Activated gamma-delta T cell treated with anti-CD3 and anti-CD28 coated beads, Interleukin-2, amount 50 U/mL, for 16 hours (primary cell): ENCODE data around the gene OXTR.

ENCODE experiments used
- DNase-seq: peaks from one replicate; pipeline ENCODE4 v3.0.0-alpha.2; 2020; ENCODE audit warnings: low read depth

The OXTR gene

DNA sequence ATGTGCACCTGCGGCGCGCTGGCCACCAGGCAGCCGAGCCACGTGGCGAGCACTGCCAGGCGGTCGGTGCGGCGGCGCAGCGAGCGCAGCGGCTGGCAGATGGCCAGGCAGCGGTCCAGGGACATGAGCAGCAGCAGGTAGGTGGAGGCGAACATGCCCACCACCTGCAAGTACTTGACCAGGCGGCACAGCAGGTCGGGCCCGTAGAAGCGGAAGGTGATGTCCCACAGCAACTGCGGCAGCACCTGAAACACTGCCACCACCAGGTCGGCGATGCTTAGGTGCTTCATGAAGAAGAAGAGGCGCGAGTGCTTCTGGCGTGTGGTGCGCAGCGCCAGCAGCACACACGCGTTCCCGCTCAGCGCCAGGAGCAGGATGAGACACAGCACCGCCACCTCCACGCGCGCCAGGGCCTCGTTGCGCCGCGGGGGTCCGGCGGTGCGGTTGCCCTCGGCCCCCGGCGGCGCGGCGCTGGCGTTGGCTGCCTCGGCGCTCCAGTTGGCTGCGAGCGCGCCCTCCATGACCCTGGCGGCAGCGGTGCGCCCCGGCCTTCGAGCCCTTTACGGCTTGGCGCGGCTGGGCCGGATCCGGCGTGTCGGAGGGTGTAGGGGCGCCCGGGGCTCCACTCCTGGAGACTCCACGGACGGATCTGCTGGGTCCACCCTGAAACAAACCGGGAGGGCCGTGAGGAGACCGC is 1.6 kb downstream of the OXTR start:
- DNase-seq: no peak

DNA sequence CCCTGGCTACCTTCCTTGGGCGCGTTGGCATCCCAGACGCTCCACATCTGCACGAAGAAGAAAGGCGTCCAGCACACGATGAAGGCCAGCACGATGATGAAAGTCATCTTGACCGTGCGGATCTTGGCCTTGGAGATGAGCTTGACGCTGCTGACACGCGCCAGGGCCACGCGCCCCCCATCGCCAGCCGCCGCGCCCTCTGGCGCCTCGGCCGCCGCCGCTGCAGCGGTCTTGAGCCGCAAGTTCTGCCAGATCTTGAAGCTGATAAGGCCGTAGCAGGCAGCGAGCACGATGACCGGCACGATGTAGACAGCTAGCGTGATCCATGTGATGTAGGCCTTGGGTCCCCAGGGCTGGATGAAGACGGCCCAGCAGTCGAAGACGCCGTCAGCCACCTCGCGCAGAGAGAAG is 2.2 kb downstream of the OXTR start:
- no peak for DNase-seq

DNA sequence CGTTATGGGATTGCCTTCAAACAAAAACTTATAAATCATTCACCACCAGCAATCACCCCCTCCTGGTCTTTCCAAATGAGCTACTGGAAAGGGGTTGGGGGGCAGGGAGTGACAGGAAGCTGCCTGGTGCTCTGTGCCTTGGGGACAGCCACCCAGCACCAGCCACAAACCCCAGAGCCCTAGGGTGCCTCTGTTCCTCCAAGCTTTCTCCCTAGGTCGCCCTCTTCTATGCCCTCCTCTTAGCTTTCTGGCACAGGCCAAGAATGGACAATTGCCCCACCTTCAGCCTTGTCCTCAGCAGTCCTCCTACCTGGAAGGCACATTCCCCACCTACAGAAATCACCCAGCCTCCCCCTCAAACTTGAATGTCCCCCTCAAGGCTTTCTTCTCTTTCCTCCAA is 3.3 kb downstream of the OXTR start:
- no peak for DNase-seq

DNA sequence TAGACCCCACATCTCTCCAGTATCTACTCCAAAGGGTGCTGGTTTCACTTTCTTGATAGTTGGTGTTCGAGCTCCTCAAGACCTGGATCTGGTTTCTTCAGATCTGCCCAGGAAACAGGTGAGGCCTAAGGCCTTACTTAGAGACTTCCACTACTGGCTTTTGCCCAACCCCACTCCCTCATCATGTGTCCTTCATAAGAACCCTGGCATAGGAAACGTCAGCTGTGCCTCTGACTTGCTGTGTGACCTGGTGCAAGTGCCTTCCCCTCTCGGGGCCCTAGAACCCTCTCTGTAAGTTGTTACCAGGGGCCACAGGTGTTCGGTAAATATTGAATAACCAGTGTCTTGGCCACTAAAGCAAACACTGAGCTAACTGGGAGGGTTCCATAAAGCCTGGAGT is 3.9 kb downstream of the OXTR start:
- no peak for DNase-seq

DNA sequence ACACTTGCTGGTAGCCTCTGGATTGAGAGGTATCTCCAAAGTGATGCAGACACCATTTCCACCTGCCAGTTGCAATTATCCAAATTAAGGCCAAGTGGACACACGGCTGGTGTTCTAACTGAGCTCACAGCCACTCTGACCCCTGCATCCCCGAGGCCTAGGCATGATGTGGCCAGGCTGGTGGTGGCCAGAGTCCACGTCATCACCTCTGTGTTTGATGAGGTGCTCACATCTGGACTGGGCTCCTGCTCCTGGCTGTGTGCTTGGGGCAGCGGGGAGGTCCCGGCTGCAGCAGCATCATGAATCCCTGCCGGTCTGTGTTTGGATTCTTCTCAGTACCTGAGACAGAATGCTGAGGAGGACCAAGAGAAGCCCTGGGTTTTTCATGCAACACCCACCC is 4.9 kb downstream of the OXTR start:
- DNase-seq: no peak

DNA sequence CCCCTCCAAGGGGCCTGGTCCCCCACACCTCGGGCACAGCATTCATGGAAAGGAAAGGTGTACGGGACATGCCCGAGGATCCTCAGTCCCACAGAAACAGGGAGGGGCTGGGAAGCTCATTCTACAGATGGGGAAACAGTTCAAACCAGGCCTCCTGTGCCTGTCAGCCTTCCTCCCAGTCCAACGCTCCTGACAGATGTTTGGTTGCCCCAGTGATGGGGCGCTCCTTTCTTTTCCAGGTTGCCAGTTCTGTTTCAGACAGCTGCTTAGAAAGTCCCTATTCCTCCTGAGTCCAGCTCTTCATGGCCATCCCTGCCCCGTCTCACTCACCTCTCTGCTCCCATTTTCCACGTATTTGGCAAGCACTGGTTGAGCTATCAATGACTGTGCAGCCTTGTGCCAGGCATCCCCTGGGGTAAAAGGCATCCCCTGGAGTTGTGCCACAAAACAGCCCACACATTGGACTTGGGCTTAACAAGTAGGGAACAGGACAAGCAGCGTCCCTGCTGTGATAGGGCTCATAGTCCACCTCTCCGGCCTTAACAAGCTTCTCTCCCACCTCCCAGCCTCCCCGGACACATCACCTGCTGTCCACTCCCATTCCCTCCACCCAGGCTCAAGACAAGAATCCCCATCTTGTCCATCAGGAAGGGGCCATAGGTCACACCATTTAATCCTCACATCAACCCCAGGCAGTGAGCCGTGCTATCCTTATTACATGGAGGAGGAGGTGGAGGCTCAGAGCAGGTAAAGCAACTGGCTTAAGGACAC is 6.6 kb downstream of the OXTR start:
- DNase-seq: no peak

DNA sequence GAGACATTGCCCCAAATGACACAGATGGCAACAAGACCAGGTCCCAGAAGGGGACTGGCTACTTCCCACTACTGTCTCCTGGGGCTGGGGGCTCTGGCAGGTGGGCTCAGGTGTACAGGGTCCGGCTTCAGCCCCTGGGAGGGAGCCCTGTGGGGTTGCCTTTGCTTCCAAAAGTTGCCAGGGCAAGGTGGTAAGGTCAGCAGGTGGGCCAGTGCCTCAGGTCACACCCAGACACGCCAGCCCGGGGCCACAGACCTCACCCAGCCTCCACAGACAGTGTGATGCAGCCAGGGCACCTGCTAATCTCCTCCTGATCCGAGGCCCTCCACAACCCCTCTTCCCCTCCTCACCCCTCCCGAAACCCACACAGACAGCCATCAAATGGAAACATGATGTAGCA is 7.5 kb downstream of the OXTR start:
- no peak for DNase-seq

DNA sequence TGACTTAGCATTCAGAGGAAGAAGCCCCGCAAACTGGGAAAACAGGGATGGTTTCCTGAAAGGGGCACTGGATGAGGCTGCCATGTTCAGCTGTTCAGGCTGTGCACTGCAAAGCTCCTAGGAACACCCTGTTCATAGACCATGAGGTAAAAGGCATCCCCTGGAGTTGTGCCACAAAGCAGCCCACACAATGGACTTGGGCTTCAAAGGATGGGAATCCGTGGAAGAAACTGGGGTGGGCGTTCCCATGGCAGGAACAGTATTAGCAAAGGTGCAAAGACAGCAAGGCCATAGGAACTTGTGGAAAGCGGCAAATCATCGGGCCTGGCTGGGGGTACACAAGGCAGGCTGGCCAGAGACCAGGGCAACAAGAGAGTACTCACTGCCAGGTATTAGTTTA is 8.9 kb downstream of the OXTR start:
- DNase-seq: no peak

DNA sequence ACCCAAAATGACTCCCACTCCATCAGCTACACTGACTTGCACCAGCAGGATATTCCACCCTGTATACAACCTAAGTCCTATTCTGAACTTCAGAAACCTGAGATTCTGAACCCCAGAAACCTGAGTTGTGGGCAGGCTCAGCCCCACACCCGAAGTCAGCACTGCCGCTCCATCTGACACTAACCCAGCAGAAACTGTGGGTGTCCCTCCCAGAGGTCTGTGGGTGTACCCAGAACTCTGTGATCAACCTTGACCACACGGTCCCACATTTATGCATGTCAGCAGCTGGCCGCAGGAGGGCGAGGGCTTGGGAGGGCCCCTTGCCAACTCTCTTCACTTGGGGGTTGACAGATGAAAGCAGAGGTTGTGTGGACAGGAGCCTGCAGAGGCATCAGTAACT is 9.3 kb downstream of the OXTR start:
- DNase-seq: no peak

DNA sequence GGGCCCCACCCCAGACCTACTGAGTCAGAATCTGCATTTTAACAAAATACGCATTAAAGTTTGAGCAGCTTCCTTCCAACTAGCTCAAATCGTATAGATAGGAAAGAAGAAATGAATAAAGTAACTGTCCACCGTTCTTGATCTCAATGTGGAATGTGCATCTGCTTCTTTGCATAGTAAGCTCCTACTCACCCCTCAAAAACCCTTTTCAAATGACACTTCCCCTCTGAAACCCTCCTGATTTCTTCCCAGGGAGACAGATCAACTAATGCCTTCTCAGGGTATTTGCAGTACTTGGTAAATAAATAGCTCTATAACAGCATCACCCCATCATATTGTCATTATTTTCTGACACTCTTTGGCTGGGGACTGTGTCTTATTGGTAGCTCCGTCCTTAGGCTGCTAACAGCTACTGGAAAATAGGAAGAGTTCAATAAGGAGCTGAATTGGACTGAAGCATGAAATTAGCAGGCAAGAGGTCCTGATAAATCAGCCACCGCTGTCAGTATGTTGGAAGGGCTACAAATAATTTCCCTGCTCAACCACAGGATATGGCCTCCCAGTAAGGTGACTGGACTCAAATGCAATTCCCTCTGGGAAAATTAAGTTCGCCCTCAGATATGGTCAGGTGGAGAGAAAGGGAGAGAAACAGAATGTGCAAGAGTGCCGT is 10.2 kb downstream of the OXTR start:
- no peak for DNase-seq

DNA sequence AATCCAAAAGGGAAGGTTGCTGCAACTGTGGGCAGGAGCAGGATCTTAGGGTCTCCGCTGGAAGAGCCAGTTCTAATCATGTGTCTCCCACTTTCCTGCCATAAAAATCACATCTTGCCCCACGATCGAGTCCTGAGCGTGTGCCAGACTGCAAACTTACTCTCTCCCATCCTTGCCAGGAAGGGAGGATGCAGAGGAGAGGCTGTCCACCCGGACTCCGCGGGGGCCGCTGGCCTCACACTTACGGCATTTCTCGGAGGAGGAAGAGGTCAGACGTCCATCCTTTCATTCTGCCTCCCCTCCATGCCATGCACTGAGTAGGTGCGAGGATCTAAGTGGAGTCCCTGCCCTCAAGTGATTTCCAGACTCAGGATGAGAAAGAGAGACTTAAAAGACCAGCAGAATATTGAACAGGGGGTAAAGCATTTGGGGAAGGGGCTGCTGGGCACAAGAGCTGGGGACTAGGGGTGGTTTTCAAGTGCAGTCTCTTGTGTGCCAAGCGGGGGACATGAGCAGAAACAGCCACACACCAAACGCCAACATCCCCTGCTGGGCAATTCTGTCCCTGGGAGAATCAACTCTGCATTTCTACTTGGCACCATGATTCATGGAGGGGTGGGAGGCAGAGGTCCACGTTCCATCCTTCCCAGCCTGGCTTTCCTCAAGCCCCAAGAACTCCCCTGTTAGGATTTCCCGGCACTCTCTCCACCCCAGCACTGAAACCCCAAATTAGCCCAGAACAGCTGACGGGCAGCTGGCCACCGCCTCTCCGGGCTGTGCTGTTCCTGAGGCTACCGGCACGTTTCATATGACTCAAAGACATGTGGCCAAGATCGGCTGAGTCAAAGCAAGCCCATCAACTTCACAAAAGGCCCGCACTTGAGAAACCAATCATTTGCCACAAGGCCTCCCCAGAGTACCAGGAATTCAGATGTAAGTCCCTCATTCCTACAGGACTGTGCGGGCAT is 11.6 kb downstream of the OXTR start:
- DNase-seq: no peak

DNA sequence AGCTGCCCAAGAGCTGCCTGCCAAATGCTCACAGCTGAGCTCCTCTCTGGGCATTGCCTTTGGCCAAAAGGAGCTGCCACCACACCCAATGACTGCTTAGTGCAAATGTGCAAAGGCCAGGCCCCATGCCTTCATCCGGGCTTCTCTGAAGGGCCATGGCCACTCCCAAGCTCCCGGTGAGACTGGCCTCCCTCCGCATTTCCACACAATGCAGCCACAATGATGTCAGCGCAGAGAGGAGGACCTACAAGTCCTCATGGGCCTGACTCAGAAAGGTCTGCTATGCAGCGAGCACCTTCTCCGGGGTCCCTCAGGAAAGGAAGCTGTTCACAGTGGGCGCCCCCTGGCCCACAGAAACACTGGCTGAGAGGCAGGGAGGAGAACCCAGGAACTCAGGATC is 12.7 kb downstream of the OXTR start:
- no peak for DNase-seq

DNA sequence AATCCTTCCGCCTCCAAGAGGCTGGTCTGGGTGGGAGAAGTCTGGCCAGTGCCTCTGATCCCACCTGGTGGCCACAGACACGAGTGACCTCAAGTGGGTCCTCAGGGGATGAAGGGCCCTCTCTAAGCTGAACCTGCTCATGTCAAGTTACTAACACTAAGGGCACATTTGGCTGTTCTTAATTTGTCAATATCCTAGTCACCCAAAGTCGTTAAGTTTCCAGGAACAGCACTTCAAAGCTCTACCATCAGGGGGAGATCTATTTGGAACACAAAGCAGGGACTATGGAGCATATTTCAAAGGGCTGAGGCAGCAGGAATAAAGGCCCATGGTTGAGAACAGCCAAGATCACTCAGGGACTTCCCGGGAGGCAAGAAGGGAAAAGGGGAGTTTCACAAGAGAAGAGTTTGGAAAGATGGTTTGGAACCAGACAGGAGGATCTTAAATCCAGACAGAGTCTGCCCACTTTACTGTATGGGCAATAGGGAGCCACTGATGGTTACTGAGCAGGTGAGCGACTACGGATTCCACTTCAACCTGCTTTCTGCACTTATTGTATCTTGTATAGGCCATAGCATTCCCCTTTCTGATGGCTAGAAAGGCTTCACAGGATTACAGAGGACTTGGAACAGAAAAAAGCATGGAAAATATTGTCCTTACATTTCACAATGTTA is 13.7 kb downstream of the OXTR start:
- DNase-seq: no peak

DNA sequence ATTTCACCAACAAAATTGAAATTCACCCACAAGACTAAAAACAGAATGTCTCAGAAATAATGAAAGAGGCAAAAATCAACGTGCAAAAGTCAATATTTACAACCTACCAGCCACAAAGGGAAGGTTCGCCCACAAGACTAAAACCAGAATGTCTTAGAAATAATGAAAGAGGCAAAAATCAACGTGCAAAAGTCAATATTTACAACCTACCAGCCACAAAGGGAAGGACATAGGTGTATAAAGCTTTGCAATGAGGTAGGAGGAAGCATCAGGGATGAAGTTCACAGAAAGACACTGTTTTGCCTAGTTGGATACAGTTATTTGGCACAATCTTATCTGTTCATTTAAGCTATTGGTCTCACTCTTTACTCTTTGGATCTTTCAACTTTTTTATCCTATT is 14.3 kb downstream of the OXTR start:
- no peak for DNase-seq

DNA sequence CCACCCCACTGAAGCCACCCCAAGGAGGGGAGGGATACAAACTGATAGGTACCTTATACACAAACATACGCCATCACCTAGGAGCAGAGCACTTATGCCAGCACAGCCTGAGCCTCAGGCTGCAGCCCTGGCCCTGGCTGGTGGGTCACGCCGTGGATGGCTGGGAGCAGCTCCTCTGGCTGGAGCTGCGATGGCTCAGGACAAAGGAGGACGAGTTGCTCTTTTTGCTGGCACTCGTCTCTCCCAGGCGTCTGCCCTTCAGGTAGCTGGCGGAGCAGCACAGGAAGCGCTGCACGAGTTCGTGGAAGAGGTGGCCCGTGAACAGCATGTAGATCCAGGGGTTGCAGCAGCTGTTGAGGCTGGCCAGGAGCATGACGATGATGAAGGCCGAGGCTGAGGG is 16.6 kb downstream of the OXTR start:
- no peak for DNase-seq

DNA sequence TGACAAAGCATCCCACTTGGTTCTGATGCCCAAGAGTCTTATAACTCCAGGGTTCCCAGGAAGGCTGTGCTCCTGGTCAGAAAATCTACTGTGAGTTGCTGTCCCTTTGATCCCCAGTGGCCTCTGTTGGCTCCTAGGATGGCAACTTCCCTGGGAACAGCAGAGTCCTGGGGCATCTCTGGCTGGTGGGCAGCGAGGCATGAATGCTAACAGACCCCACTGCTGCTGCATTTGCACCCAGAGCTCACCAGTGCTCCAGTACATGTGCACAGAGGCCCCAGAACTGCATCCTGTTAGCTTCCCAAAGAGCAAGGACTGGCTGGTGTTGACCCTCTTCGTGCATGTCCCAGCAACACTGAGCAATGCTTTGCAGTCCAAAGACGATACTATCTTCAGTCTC is 20.1 kb downstream of the OXTR start:
- DNase-seq: no peak

DNA sequence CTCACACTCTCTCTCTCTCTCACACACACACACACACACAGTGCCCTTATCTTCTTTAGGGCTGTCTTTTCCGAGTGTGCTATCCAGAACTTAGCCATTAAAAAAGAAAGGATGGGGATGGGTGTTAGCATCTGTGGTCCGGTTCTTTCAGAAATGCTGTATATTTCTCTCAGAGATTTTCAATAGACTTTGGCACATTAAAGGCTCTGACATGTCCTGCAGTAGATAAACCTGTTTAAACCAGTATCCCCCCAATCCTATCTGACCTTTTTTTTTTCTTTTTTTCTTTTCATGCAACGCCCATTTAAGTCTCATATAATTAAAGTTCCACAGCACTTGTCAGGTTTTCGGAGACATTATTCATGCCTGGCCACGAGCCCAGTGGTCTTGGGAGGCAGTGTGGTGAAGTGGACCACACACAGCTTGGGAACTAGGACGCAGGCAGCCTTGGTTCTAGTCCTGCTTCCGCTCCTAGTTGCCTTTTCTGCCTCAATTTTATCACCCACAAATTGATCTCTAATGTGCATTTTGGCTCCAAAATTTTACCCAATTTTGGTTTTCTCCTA is 22.6 kb downstream of the OXTR start:
- DNase-seq: no peak

DNA sequence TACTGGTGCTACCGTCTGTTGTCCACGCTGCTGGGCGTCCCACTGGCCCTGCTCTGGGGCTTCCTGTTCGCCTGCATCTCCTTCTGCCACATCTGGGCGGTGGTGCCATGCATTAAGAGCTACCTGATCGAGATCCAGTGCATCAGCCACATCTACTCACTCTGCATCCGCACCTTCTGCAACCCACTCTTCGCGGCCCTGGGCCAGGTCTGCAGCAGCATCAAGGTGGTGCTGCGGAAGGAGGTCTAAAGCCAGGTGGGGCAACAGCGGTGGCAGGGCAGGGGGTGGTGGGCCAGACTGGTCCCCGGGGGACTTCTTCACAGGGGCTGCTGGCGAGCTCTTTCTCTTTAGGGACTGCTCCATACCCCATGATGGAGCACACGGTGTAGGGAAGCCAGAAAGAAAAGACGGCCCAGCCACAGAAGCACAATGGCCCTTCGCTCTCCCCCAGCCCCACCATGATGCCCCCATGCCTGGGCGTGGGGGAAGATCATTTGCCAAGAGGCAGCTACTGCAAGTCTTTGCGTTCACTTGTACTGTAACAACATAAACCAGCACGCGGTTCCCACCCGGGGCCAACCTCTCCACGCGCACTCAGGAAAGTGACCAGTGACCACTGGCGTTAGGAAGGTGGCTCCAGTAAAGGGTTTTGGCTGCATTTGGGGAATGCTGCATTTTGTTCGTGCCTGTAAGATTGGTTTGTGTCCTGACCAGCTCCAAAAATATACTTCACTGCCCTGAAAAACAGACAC is 23.6 kb downstream of the OXTR start:
- no peak for DNase-seq

DNA sequence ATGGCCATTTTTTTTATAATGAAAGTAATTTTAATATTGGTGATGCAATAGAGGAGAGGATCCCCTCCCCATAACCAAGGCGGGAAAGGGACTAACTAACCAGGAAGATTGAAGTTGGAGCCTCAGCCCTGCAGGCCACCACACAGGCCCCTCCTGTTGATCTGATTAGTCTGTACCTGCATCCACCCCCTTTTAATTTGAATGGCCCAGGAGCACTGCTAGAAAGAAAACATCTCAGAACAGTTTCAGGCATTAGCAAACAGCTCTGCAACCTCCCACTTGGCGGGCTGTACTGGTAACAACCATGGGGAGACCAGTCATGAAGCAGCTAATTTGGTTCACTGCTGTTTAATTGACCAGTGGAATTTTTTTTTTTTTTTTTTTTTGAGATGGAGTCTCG is 25.5 kb downstream of the OXTR start:
- DNase-seq: no peak

DNA sequence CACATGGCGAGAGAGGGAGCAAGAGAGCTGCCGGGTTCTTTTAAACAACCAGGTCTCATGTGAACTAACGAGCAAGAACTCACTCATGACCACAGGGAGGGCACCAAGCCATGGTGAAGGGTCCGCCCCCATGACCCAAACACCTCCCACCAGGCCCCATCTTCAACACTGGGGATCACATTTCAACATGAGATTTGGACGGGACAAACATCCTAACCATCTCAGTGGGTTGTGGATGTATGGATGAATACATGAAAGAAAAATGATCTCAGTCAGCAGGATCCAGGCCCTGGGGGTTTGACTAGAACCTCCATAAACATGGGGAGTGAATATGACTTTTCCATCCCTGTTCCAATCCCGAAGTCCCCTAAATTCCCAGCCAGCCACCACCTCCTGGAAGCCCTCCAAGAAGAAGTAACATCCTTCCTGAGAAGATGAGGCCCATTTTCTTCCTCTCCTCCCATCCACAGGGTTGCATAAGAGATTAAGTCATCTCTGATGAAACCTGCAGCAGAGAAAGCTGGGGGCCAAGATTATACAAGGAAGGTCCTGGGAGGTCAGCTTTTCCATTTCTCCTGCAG is 26.3 kb downstream of the OXTR start:
- DNase-seq: no peak
